WI38 (cell line): Measurements from ENCODE around the gene LARP4B.
"Not testable (repeated sequence)": the region's sequence is repeated elsewhere in the genome, so short reads cannot be mapped to it uniquely, and the experiment has no call there.

Experiments
- H3K4me3 ChIP-seq: 2 replicates; pipeline ENCODE4 v1.5.1; 2011; ENCODE audit warnings: low read depth, mild to moderate bottlenecking, control low read depth, low read length
- TF ChIP-seq, protein P1 (sequence below): IDR thresholded peaks from 2 replicates; pipeline ENCODE4 v1.5.1; 2012; ENCODE audit warnings: low read depth, mild to moderate bottlenecking, control low read depth, low read length

LARP4B gene

GRCh38 chr10:770975-771374 is 160.5 kb downstream of the LARP4B start:
- no peak overlapping the region for H3K4me3 ChIP-seq
- TF ChIP-seq, protein P1, sequence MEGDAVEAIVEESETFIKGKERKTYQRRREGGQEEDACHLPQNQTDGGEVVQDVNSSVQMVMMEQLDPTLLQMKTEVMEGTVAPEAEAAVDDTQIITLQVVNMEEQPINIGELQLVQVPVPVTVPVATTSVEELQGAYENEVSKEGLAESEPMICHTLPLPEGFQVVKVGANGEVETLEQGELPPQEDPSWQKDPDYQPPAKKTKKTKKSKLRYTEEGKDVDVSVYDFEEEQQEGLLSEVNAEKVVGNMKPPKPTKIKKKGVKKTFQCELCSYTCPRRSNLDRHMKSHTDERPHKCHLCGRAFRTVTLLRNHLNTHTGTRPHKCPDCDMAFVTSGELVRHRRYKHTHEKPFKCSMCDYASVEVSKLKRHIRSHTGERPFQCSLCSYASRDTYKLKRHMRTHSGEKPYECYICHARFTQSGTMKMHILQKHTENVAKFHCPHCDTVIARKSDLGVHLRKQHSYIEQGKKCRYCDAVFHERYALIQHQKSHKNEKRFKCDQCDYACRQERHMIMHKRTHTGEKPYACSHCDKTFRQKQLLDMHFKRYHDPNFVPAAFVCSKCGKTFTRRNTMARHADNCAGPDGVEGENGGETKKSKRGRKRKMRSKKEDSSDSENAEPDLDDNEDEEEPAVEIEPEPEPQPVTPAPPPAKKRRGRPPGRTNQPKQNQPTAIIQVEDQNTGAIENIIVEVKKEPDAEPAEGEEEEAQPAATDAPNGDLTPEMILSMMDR: no peak

DNA sequence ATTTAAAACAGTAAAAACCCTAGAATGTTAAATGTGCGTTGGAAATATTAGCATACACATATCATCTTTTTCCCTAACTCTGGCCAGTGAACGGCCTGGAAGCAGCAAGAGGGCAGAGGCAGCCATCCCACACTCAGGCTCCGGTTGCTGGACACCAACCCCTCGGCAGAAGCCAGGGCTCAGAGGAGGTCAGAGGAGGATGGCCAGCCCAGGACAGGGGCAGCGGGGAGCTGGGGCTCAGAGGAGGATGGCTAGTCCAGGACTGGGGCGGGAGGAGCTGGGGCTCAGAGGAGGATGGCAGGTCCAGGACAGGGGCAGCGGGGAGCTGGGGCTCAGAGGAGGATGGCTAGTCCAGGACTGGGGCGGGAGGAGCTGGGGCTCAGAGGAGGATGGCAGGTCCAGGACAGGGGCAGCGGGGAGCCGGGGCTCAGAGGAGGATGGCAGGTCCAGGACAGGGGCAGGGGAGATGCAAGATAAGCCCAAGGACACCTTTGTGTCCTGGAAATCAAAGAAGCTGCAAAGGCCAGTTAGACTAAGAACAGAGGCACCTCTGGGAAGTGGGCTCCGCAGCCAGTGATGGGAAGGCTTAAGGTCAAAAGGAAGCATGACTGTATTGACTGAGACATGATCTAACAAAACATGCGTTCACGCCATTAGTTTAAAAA is 161.3 kb downstream of the LARP4B start:
- not testable (repeated sequence) for H3K4me3 ChIP-seq

DNA sequence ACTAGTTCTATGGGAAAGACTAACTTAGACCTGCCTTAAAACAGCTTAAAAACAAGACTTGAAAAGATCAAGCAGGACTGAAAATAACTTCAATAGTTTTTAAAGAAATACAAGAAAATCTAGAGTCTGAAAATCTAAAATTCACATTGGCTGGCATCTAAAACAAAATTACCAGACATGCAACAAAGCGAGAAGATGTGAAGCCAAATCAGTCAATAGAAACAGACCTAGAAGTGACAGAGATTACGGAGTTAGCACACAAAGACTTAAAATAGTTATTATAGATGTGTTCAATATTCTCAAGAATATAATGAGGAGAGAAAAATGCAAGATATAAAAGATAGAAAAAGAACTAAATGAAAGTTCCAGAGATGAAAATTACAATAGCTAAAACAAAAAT is 163.7 kb downstream of the LARP4B start:
- H3K4me3 ChIP-seq: no peak overlapping the region
- TF ChIP-seq, protein P1: no peak

DNA sequence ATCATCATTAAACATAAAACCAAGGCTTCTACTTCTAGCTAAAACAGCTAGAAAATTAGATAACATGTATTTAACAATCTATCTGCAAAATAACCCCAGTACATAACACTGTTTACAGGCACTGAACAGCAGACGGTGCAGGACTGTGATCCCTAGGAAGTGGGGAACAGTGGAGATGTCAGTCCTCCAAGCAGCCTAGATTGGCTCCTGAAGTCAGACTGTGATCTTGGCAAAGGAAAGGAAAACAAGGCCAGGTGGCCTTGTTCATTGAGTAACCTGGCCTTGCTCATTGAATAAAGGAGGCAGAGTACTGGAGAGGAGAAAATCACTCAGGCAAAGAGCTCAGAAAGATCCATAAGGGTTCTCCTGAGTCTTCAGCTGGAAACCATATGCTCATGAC is 164.3 kb downstream of the LARP4B start:
- no peak overlapping the region for H3K4me3 ChIP-seq

GRCh38 chr10:761376-761775 is 170.1 kb downstream of the LARP4B start:
- no peak overlapping the region for H3K4me3 ChIP-seq
- TF ChIP-seq, protein P1: no peak

More for the DNA sequence above, 164.3 kb downstream of the LARP4B start:
- TF ChIP-seq, protein P1: no peak

DNA sequence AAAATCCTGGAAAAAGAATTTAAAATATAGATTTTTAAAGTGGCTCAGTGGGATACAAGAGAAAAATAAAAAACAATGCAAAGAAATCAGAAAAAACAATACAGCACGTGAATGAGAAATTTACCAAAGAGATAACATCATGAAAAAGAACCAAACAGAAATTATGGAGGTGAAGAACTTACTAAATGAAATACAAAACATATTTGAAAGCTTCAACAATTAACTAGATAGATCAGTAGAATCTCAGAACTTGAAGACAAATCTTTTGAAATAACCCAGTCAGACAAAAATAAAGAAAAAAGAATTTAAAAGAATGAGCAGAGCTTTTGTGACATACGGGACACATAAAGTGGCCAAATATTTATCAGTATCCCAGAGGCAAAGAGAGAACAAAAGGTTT is 170.9 kb downstream of the LARP4B start:
- no peak overlapping the region for H3K4me3 ChIP-seq
- TF ChIP-seq, protein P1: no peak

DNA sequence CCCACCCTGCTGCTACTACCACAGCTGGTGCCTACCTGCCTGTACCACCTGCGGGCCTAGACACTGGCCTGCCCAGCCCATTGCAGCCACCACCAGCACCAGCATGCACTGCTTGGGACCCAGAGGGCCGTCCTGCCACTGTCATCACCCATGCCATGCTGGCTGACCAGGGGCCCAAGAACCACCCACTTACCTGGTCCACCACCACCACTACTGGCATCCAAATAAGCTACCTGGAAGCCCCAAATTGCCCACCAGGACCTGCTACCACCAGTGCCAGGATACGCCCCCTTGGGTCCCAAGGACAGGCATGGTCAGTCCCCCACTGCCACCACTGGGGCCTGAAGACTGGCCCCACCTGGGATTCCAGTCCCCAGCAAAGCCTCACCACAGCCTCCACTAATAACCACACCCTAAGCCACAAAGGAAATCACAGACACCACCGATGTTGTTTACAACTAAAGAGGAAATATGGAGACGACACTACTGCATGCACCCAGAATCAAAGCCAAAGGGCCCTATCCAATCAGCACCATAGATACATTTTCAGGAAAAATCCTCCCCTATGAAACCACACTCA is 171.5 kb downstream of the LARP4B start:
- H3K4me3 ChIP-seq: no peak overlapping the region

More for the DNA sequence above, 171.5 kb downstream of the LARP4B start:
- TF ChIP-seq, protein P1: no peak
